HCT116 (cell line): Measurements from ENCODE around the gene ADPGK. TPM values are rescaled to one million over a fixed set of nuclear protein-coding genes. Genes with fewer than 3 reads are reported as not detected.
A peak's percentile ranks its signal among the peaks of the same experiment; 100 is the strongest.

Source experiments
- ATAC-seq: fragments of 200-7000 bp; cut with Tn5 transposase; 2 replicates; pipeline ENCODE4 v1.9.1; 2020; ENCODE audit warnings: mild to moderate bottlenecking, moderate library complexity
- BruUV-seq: library from RNA; stranded (reverse); fragments of 400-500 nt; replicated peaks from 2 replicates; lab custom pipeline; 2021; lab: Mats Ljungman, UMichigan
- CTCF ChIA-PET: fragments of 300-600 bp; sonication (Branson Sonifier 250); formaldehyde crosslinking; loops from one replicate; lab custom pipeline; 2021; ENCODE audit warnings: antibody characterized with exemption; lab: Charles Lee
- POLR2A ChIA-PET: fragments of 300-600, 350-600 bp; sonication (Branson Sonifier 250); formaldehyde crosslinking; loops from one replicate; lab custom pipeline; 2021; ENCODE audit warnings: antibody characterized with exemption; lab: Charles Lee
- RAD21 ChIA-PET, 2 experiments: fragments of 300-600 bp; sonication (Branson Sonifier 250); formaldehyde crosslinking; loops; one replicate each; lab custom pipeline; 2023; ENCODE audit warnings: low total read pairs in 2 of 2; ENCODE audit not compliant: uncharacterized antibody in 2 of 2, unreplicated experiment in 2 of 2, low non-redundant PET in 1 of 2; lab: Charles Lee
- DNase-seq: peaks from one replicate; pipeline ENCODE4 v3.0.0-alpha.2; 2010; ENCODE audit warnings: low read depth, low spot score
- H2AFZ ChIP-seq: fragments of 200-600 bp; shearing (Covaris generic), sonication (generic); 2 replicates; pipeline ENCODE4 v1.6.1; 2017; ENCODE audit warnings: low read depth, mixed run types, mixed read lengths, antibody characterized with exemption, low read length; ENCODE audit not compliant: poor library complexity, severe bottlenecking
- H3K27ac ChIP-seq: 2 replicates; pipeline ENCODE4 v1.5.1; 2012; ENCODE audit warnings: low read depth, low read length
- H3K27me3 ChIP-seq: fragments of 200-600 bp; sonication (generic); 2 replicates; pipeline ENCODE4 v1.6.1; 2016; ENCODE audit warnings: mixed run types, low read length, mixed read lengths; ENCODE audit not compliant: insufficient read depth
- H3K36me3 ChIP-seq, 2 experiments: fragments of 200-500 bp in 1 of 2; fragments of 200-600 bp in 1 of 2; sonication (Bioruptor generic) in 1 of 2; sonication (generic) in 1 of 2; 2 replicates each; pipeline versions ENCODE4 v1.5.1 to v1.6.1; 2014 to 2016; ENCODE audit warnings: low read length in 2 of 2, inconsistent platforms in 1 of 2, mixed read lengths in 1 of 2, mixed run types in 1 of 2; ENCODE audit not compliant: insufficient read depth in 2 of 2, control insufficient read depth in 1 of 2
- H3K4me1 ChIP-seq, 2 experiments: fragments of 200-600 bp in 1 of 2; sonication (generic) in 1 of 2; 2 replicates each; pipeline versions ENCODE4 v1.5.1 to v1.6.1; 2012 to 2017; ENCODE audit warnings: low read length in 2 of 2, inconsistent platforms in 1 of 2, mild to moderate bottlenecking in 1 of 2, mixed read lengths in 1 of 2, mixed run types in 1 of 2, moderate library complexity in 1 of 2; ENCODE audit not compliant: insufficient read depth in 2 of 2, control insufficient read depth in 1 of 2
- H3K4me2 ChIP-seq: fragments of 200-600 bp; sonication (generic); 2 replicates; pipeline ENCODE4 v1.6.1; 2017; ENCODE audit warnings: mixed run types, low read length, mixed read lengths
- H3K4me3 ChIP-seq, 2 experiments: fragments of 200-600 bp in 1 of 2; sonication (generic) in 1 of 2; replicated peaks in 1 of 2; 2 replicates each; pipeline ENCODE4 v1.5.1; 2011 to 2016; ENCODE audit warnings: low read length in 2 of 2, control low read depth in 1 of 2, low read depth in 1 of 2, mild to moderate bottlenecking in 1 of 2, mixed read lengths in 1 of 2, mixed run types in 1 of 2
- H3K79me2 ChIP-seq: fragments of 200-600 bp; sonication (generic); 2 replicates; pipeline ENCODE4 v1.6.1; 2017; ENCODE audit warnings: mild to moderate bottlenecking, mixed run types, low read length, moderate library complexity, mixed read lengths; ENCODE audit not compliant: insufficient read depth
- H3K9ac ChIP-seq: fragments of 200-600 bp; sonication (generic); 2 replicates; pipeline ENCODE4 v1.6.1; 2016; ENCODE audit warnings: low read length, mixed read lengths
- H3K9me2 ChIP-seq: fragments of 200-600 bp; sonication (generic), shearing (Covaris generic); 2 replicates; pipeline ENCODE4 v1.6.1; 2017; ENCODE audit warnings: mixed run types, mild to moderate bottlenecking, moderate library complexity; ENCODE audit not compliant: insufficient read depth
- H3K9me3 ChIP-seq, 2 experiments: fragments of 200-500 bp in 1 of 2; fragments of 200-600 bp in 1 of 2; sonication (Bioruptor generic) in 1 of 2; sonication (generic) in 1 of 2; 2 replicates each; pipeline ENCODE4 v1.6.1; 2014 to 2017; ENCODE audit warnings: low read length in 2 of 2, mixed read lengths in 2 of 2, inconsistent platforms in 1 of 2, low read depth in 1 of 2, mild to moderate bottlenecking in 1 of 2, mixed run types in 1 of 2, moderate library complexity in 1 of 2; ENCODE audit not compliant: control insufficient read depth in 1 of 2, insufficient read depth in 1 of 2
- H4K20me1 ChIP-seq: fragments of 200-600 bp; sonication (generic), shearing (Covaris generic); 2 replicates; pipeline ENCODE4 v1.6.1; 2017; ENCODE audit warnings: mixed run types, mild to moderate bottlenecking, moderate library complexity; ENCODE audit not compliant: insufficient read depth
- CBX3 ChIP-seq: IDR thresholded peaks from 2 replicates; pipeline ENCODE4 v1.6.1; 2012; ENCODE audit warnings: low read depth
- CEBPB ChIP-seq: IDR thresholded peaks from 2 replicates; pipeline ENCODE4 v1.6.1; 2012; ENCODE audit warnings: low read depth
- EZH2 ChIP-seq: fragments of 200-600 bp; sonication (generic); IDR thresholded peaks from 2 replicates; pipeline ENCODE4 v1.6.1; 2017; ENCODE audit warnings: antibody characterized with exemption, mixed run types
- EZH2phosphoT487 ChIP-seq: fragments of 200-600 bp; IDR thresholded peaks from 2 replicates; pipeline ENCODE4 v1.6.1; 2018; ENCODE audit warnings: antibody characterized with exemption, borderline replicate concordance
- JUND ChIP-seq: IDR thresholded peaks from 2 replicates; pipeline ENCODE4 v1.6.1; 2012
- POLR2A ChIP-seq: IDR thresholded peaks from 2 replicates; pipeline ENCODE4 v1.7.0; 2011; ENCODE audit warnings: borderline replicate concordance; ENCODE audit not compliant: insufficient read depth, insufficient read length; ENCODE audit errors: extremely low read depth
- POLR2AphosphoS5 ChIP-seq: IDR thresholded peaks from 2 replicates; pipeline ENCODE4 v1.6.1; 2011; ENCODE audit warnings: mild to moderate bottlenecking, low read depth, low read length, moderate library complexity
- RAD21 ChIP-seq: IDR thresholded peaks from 2 replicates; pipeline ENCODE4 v1.6.1; 2012; ENCODE audit warnings: low read depth, mild to moderate bottlenecking
- SP1 ChIP-seq: IDR thresholded peaks from 2 replicates; pipeline ENCODE4 v1.6.1; 2012; ENCODE audit warnings: low read depth
- SRF ChIP-seq: IDR thresholded peaks from 2 replicates; pipeline ENCODE4 v1.6.1; 2012; ENCODE audit warnings: low read depth
- TCF7L2 ChIP-seq: IDR thresholded peaks from 2 replicates; pipeline ENCODE4 v1.7.0; 2011; ENCODE audit warnings: borderline replicate concordance, inconsistent platforms; ENCODE audit not compliant: insufficient read depth, insufficient read length; ENCODE audit errors: extremely low read depth
- YY1 ChIP-seq: IDR thresholded peaks from 2 replicates; pipeline ENCODE4 v1.6.1; 2011; ENCODE audit warnings: low read length, low read depth, moderate library complexity, mild to moderate bottlenecking; ENCODE audit not compliant: insufficient replicate concordance; ENCODE audit errors: extremely low read depth
- ZFX ChIP-seq: fragments of 450-650 bp; IDR thresholded peaks from 2 replicates; pipeline ENCODE4 v1.6.1; 2017
- intact Hi-C: fragments of 100-400 bp; cut with micrococcal nuclease; formaldehyde crosslinking; loops from 2 replicates; pipeline ENCODE4 v1.10.0; 2022
- total RNA-seq: library from RNA; stranded (reverse); gene quantifications from one replicate; pipeline ENCODE4 v1.2.1, GENCODE V29; 2021; ENCODE audit not compliant: unreplicated experiment
- TF ChIP-seq, protein P1 (sequence below): IDR thresholded peaks from 2 replicates; pipeline ENCODE4 v1.6.1; 2012; ENCODE audit warnings: low read depth
- TF ChIP-seq, protein P2 (sequence below): IDR thresholded peaks from 2 replicates; pipeline ENCODE4 v1.6.1; 2012
- TF ChIP-seq, protein P3 (sequence below): IDR thresholded peaks from 2 replicates; pipeline ENCODE4 v1.6.1; 2012
- TF ChIP-seq, protein P4 (sequence below): IDR thresholded peaks from 2 replicates; pipeline ENCODE4 v1.6.1; 2011; ENCODE audit warnings: mild to moderate bottlenecking, low read length, moderate library complexity; ENCODE audit not compliant: insufficient replicate concordance; ENCODE audit errors: extremely low read depth
- TF ChIP-seq, protein P5 (sequence below), 3 experiments: fragments of 200-600 bp in 1 of 3; sonication (generic) in 1 of 3; IDR thresholded peaks in 2 of 3; conservative IDR thresholded peaks in 1 of 3; 2 replicates each; pipeline ENCODE4 v1.5.1; 2012 to 2017; ENCODE audit warnings: low read depth in 2 of 3, low read length in 2 of 3, antibody characterized with exemption in 1 of 3, borderline replicate concordance in 1 of 3, control low read depth in 1 of 3, mild to moderate bottlenecking in 1 of 3, mixed read lengths in 1 of 3, mixed run types in 1 of 3, moderate library complexity in 1 of 3; ENCODE audit not compliant: insufficient read depth in 1 of 3

ADPGK gene
- total RNA-seq, 1 experiment from 2014 or later: 41.5 TPM

DNA sequence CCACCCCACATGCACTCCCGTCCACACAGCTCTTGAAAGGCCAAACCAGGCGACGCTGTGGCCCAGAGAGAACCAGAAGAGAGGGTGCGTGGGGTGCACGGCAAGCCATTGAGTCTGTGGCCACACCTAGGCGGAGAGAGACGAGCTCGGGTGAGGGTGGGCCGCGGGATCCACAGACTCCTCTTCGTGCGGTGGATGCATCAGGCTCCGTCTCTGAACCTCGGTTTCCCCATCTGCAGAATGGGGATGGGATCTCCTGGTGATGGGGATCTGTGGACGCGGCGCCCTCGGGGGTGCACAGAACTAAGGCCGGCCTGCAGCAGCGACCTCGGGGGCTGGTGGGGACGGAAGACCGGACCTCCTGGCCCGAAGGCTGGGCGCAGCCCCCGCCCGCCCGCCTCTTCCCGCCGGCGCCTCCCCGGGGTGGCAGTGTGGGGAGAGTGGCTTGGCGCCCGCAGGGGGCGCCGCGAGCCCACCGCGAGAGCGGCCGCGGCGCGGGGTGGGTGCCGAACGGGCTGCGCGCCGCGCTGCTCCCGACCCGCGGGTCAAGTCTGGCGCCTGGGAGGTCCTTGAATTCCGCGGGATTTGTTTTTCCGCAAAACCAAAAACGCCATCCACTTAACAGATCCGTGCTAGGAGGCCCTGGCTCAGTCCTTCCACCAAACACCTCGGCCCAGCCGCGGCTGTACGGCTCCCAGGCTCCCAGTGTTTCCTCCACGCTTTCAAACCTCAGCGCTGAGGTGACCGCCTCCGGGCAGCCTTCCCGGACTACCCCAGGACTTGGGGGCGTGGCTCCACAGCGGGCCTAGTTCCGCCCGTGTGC lies 13.2 kb upstream of the ADPGK start:
- intact Hi-C loops: loop anchor here (1.0 kb wide), 1 partner anchor 285 kb away; no protein-coding TSS in a partner anchor
- ATAC-seq (peak; percentile 95), DNase-seq (peak; percentile 15)
- no peaks in the 10 kb centered on the region for H4K20me1 ChIP-seq
- H3K9me3 ChIP-seq: no peaks in the 10 kb centered on the region
- no peaks in the 10 kb centered on the region for H3K9me2 ChIP-seq
- peak overlapping the region; percentile 95 for H2AFZ ChIP-seq
- no peak overlapping the region; the same call in 1 of the 2 replicates for H3K27ac ChIP-seq
- POLR2A ChIA-PET: no interaction called here
- peaks cover 0 to 10% of the 10 kb centered on the region in 2 experiments; a peak in 1 of 4 replicates for H3K4me1 ChIP-seq
- H3K27me3 ChIP-seq: peaks cover 6% of the 10 kb centered on the region; the same call in 1 of the 2 replicates
- H3K36me3 ChIP-seq: no peaks in the 10 kb centered on the region
- peak overlapping the region; percentile 46 to 64 for H3K4me3 ChIP-seq
- no TSS peak for BruUV-seq
- RAD21 ChIA-PET: interaction anchor here in 1 of 2 experiments (1.1 kb wide), 1 partner anchor 285 kb away, joined by 3 read pairs; no protein-coding TSS in a partner anchor
- peak overlapping the region; percentile 94 for H3K4me2 ChIP-seq
- CTCF ChIA-PET: no interaction called here
- H3K79me2 ChIP-seq: no peaks in the 10 kb centered on the region
- peak overlapping the region; percentile 59 for H3K9ac ChIP-seq
- no peak for TF ChIP-seq SP1
- TF ChIP-seq, protein P1, sequence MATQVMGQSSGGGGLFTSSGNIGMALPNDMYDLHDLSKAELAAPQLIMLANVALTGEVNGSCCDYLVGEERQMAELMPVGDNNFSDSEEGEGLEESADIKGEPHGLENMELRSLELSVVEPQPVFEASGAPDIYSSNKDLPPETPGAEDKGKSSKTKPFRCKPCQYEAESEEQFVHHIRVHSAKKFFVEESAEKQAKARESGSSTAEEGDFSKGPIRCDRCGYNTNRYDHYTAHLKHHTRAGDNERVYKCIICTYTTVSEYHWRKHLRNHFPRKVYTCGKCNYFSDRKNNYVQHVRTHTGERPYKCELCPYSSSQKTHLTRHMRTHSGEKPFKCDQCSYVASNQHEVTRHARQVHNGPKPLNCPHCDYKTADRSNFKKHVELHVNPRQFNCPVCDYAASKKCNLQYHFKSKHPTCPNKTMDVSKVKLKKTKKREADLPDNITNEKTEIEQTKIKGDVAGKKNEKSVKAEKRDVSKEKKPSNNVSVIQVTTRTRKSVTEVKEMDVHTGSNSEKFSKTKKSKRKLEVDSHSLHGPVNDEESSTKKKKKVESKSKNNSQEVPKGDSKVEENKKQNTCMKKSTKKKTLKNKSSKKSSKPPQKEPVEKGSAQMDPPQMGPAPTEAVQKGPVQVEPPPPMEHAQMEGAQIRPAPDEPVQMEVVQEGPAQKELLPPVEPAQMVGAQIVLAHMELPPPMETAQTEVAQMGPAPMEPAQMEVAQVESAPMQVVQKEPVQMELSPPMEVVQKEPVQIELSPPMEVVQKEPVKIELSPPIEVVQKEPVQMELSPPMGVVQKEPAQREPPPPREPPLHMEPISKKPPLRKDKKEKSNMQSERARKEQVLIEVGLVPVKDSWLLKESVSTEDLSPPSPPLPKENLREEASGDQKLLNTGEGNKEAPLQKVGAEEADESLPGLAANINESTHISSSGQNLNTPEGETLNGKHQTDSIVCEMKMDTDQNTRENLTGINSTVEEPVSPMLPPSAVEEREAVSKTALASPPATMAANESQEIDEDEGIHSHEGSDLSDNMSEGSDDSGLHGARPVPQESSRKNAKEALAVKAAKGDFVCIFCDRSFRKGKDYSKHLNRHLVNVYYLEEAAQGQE: no peak
- TF ChIP-seq ZFX: no peak; the same call in 1 of the 2 replicates
- no peak for TF ChIP-seq CBX3
- TF ChIP-seq JUND: no peak
- TF ChIP-seq RAD21: peak; percentile 52
- no peak for TF ChIP-seq TCF7L2
- 0 out of 2 replicates have a peak, but pooled peaks have one; percentile 17 for TF ChIP-seq POLR2AphosphoS5
- TF ChIP-seq, protein P2, sequence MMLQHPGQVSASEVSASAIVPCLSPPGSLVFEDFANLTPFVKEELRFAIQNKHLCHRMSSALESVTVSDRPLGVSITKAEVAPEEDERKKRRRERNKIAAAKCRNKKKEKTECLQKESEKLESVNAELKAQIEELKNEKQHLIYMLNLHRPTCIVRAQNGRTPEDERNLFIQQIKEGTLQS: no peak
- no peak for TF ChIP-seq SRF
- TF ChIP-seq, protein P3, sequence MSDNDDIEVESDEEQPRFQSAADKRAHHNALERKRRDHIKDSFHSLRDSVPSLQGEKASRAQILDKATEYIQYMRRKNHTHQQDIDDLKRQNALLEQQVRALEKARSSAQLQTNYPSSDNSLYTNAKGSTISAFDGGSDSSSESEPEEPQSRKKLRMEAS: no peak
- TF ChIP-seq POLR2A: no peak
- no peak for TF ChIP-seq YY1
- no peak for TF ChIP-seq CEBPB
- no peak for TF ChIP-seq EZH2
- TF ChIP-seq EZH2phosphoT487: no peak
- TF ChIP-seq, protein P4, sequence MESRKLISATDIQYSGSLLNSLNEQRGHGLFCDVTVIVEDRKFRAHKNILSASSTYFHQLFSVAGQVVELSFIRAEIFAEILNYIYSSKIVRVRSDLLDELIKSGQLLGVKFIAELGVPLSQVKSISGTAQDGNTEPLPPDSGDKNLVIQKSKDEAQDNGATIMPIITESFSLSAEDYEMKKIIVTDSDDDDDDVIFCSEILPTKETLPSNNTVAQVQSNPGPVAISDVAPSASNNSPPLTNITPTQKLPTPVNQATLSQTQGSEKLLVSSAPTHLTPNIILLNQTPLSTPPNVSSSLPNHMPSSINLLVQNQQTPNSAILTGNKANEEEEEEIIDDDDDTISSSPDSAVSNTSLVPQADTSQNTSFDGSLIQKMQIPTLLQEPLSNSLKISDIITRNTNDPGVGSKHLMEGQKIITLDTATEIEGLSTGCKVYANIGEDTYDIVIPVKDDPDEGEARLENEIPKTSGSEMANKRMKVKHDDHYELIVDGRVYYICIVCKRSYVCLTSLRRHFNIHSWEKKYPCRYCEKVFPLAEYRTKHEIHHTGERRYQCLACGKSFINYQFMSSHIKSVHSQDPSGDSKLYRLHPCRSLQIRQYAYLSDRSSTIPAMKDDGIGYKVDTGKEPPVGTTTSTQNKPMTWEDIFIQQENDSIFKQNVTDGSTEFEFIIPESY: no peak
- TF ChIP-seq, protein P5, sequence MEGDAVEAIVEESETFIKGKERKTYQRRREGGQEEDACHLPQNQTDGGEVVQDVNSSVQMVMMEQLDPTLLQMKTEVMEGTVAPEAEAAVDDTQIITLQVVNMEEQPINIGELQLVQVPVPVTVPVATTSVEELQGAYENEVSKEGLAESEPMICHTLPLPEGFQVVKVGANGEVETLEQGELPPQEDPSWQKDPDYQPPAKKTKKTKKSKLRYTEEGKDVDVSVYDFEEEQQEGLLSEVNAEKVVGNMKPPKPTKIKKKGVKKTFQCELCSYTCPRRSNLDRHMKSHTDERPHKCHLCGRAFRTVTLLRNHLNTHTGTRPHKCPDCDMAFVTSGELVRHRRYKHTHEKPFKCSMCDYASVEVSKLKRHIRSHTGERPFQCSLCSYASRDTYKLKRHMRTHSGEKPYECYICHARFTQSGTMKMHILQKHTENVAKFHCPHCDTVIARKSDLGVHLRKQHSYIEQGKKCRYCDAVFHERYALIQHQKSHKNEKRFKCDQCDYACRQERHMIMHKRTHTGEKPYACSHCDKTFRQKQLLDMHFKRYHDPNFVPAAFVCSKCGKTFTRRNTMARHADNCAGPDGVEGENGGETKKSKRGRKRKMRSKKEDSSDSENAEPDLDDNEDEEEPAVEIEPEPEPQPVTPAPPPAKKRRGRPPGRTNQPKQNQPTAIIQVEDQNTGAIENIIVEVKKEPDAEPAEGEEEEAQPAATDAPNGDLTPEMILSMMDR (IDR thresholded peaks at IDR 0.05 in 2 of 3, conservative IDR thresholded peaks at IDR 0.05 in 1 of 3; ENCODE audit: borderline replicate concordance in 1 of 3, insufficient read depth in 1 of 3, low read depth in 2 of 3, low read length in 2 of 3): peak; percentile 24 to 54 (median 37); a peak in 3 of 6 replicates
